HG03066 (cell line): Measurements from ENCODE around the gene PBX1.

ENCODE experiments used
- ATAC-seq: cut with Tn5 transposase; IDR thresholded peaks from one replicate; pipeline ENCODE4 v1.9.1; 2021; ENCODE audit warnings: low read depth; ENCODE audit not compliant: unreplicated experiment

Gene PBX1

DNA sequence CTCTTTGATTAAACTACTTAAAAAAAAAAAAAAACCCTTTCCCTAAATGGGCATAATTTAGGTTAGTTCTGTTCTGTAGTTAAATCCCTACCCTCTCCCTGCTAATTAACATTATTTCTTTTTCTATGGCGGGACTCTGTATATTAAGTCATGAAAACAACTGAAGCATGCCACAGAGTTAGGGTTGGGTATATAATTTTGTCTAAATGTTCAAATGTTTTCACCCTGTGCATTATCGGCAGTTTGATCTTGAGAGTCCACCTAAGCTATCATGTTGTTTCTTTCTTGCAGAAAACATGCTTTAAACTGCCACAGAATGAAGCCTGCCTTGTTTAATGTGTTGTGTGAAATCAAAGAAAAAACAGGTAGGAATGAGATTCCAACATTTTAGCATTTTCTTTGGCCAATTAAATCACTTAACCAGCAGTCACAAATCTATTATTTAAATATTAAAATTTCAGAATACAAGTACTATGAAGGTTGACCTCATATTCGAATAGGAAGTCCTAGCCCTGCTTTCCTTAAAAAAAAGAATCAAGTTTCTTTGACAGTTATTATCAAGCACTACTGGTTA, 4.0 kb downstream of the PBX1 start:
- ATAC-seq: no peak

GRCh38 chr1:164563721-164564360, 4.9 kb downstream of the PBX1 start:
- ATAC-seq: no peak

DNA sequence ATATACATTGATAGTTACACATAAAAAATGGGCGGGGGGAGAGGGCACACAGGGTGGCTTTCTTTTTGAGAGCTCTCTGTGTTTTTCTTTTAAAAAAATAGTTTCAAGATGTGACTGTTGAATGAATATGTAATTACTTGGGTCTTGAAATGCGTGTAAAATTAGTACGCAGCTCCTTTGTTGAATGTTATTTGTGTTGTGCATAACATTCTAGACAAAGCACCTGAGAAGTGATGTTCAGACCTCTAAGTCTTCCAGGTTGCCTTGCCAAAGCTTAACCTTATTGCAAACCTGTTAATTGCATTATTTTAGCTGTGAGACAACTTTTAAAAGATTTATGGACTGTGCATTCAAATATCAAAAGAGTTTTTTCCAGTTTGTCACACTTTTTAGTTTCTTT, 5.4 kb downstream of the PBX1 start:
- ATAC-seq: no peak

DNA sequence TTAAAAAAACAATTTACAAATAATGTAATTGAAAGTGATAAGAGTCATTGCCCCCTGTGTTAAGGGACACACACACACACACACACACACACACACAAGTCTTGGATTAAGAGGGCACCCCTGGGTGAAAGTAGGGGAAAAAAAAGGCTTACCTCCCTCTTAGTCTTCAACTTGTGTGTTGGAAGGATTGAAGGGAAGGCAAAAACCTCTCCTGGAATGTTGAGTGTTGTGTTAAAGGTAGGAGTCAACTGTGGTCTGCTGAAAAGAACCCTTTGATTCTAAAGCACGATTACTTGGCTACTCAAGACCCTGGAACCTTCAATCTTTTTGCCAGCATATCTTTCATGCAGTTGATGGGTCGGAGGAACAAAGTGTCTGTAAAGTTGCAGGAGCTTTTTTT, 6.4 kb downstream of the PBX1 start:
- ATAC-seq: no peak

DNA sequence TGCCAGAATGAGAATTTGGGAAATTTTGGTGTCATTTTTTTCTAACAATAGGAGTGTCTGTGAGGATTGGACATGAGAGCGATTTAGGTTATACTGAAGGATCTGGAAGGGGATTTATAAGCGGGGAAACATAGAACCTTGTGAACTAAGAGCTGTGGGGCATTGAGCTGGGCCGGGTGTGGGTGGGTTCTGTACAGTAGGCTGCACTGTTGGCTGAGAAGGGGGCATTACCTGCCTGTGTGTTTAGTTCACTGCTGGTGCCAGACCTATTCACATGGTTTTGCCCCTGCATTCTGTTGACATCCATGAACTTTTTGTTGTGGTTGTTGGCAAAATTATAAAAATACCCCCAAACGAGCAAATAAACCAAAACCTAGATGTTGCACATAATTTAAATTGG, 8.8 kb downstream of the PBX1 start:
- ATAC-seq: no peak

DNA sequence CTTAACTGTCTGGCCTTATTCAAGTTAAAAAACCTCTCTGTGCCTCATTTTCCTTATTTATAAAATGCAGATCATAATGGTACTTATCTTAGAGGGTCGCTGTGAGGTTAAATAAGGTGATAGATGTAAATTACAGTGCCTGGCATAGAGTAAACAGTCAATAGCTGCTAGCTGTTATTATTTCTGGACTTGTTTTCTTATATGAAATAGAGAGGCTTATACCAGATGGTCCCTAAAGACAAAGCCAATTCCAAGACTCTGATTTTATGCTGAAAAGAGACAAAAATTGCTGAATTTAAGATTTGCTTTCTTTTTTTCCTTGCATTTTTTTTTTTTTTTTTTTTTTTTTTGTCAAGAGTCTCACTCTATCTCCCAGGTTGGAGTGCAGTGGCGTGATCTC, 10.3 kb downstream of the PBX1 start:
- no peak for ATAC-seq

DNA sequence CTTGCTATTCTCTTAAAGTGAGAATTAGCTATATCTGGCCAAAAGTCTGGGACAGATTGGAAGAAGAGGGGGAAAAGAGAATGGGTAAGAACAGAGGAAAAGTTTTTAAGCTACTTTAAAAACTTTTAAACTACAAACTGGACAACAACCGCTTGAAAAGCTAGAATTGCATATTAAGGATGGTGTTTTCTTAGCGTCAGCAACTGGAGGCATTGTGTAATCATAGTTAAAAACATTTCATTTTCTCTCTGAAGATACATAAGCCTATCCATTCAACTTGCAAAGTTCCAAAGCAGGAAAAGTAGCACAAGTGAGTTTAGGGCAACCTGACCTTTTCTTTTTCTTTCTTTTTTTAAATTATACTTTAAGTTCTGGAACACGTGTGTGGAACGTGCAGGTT, 10.9 kb downstream of the PBX1 start:
- no peak for ATAC-seq

GRCh38 chr1:164571333-164571732, 12.3 kb downstream of the PBX1 start:
- no peak for ATAC-seq

DNA sequence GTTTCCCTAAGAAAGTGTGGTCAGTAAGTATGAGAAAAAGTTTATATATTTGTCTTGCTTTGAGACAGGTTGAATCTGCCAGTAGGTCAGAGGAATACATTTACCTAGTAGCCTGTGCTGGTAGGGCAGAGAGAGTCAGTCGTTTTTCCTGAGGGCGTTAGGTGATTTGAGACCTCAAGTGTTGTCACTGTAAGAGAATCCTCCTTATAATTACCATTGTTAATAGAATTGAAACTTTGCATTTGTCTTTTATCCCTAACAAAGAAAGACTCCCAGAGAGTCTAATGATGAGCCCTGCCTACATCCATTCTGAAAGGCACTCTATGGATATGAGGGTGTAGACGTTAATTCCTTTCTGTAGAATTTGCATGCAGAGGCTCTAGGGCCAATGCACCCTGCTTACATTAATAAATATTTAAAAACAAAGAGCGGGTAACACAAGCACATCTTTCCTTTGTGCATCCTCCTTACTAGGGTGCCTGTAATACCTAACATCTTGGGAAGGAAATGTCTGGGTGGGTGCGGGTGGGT, 16.4 kb downstream of the PBX1 start:
- no peak for ATAC-seq

- no peak for ATAC-seq
Measured at GRCh38 chr1:164576291-164577271, 17.6 kb downstream of the PBX1 start.

GRCh38 chr1:164577291-164577690, 18.3 kb downstream of the PBX1 start:
- ATAC-seq: no peak

DNA sequence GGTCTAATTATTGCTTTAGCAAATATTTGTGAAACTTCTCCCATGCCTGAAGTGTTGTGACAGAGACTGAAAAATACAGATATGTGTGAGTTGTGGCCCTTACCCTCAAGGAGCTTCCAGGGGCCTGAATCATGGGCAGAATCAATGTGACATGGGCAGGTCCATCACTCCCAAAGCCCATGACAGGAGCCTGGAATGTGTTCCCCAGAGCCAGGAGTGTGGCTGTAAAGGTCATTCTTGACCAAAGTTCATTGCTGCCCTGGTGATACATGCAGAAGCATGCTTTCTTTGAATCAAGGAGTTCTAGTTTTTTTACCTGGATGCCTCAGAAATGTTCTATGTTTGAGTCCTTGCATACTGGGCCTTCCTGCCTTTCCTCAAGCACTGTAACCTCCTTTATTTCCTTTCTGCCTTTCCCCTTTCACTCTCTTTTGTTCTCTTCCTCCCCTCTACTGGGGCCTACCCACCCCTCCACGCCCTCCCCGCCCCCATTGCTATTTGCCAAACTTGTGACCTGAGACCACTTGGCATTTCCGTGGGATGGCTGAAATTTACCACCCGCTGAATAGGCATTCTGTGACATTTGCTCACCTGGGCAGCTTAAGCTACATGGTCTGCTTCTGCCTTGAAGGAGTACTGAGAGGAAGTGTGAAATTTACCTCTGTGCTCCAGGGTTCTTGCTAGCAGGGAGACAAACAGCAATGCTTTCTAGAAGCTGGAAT, 19.7 kb downstream of the PBX1 start:
- no peak for ATAC-seq

DNA sequence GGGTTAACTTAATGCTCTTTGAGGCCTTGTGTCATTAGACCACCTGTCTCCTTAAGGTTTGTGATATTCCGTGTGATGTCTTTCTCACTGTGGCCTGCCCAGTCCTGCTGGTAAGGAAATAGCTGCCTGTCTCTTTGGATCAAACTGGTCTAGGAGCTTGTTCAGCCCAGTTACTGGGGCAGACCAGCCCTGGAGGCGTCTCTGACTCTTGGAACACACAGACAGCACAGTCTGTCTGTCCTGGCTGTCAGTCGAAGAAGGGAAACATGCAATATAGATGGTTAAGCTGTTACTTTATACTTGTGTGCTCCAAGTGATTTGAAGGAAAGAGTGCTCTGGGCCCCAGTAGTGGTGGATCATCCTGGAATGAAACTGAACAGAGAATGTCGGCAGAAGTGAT, 20.4 kb downstream of the PBX1 start:
- ATAC-seq: no peak

DNA sequence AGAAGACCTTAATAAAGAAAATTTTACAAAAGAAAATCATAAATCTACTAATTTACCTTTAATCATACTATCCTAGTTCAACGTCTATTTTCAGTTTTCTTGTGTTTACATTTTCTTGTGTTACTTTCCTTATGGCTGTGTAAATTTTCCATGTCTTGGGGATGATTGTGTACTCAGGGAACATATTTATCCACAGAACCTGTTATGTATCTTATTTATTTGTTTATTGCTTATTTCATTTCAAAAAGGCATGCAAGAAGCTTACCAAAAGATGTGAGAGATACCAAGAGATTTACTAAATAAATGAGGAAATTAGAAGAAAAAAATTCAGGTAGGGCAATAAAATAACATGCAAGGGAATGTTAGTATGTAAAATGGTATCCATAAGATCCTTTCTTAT, 22.8 kb downstream of the PBX1 start:
- no peak for ATAC-seq

DNA sequence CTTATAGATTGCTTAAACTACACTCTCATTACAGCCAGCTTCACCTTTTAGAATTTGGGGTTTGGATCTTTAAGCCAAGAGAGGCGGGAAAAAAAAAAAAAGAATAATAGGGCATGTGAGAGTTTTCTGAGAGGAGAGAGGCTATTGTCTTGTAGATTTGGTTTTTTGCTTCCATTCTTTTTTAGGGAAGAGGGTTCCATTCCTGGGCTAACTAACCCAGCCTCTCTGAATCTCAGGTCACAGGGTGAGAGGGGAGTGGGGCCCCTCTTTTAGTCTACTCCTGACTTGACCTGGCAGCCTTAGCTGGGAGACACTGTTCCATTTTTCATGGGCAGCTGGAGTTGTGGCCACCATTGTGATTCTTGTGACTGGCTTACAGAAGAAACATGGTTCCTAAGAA, 24.2 kb downstream of the PBX1 start:
- no peak for ATAC-seq

GRCh38 chr1:164583835-164584539, 25.0 kb downstream of the PBX1 start:
- no peak for ATAC-seq

DNA sequence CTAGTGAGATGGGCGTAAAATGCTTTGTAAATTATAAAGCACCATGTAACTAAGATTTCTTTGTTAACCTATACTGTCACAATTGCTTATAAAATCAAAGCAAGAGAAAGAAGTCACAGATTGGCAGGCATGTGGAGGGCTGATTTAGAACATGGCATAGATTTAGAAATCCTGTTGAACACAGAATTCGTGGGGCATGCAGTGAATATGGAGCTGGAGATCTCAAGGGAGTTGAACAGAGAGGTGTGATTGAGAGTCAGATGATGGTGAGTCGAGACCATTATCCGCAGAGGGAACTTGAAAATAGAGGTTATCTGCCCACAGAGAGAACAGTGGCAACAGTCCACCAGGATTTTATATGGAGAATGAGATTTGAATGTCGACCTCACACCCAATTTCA, 27.6 kb downstream of the PBX1 start:
- ATAC-seq: no peak

- no peak for ATAC-seq
Measured at GRCh38 chr1:164587617-164588501, 28.9 kb downstream of the PBX1 start.
